G401.6 (cell line): ENCODE results near the gene BRINP3.

ENCODE experiments used
- FAIRE-seq: peaks from 2 replicates; lab custom pipeline; 2012; peaks lifted over from hg19 to GRCh38; lab: Jason Lieb, UNC

Gene BRINP3

GRCh38 chr1:190452272-190452848, 25.3 kb downstream of the BRINP3 start:
- FAIRE-seq = no peak

- FAIRE-seq = no peak
Measured at GRCh38 chr1:190444464-190444863, 33.2 kb downstream of the BRINP3 start.

- FAIRE-seq = no peak
Measured at GRCh38 chr1:190439447-190439846, 38.2 kb downstream of the BRINP3 start.

GRCh38 chr1:190436615-190437014, 41.0 kb downstream of the BRINP3 start:
- FAIRE-seq = peak; percentile 50

- no peak for FAIRE-seq
Measured at GRCh38 chr1:190429932-190430331, 47.7 kb downstream of the BRINP3 start.

GRCh38 chr1:190429141-190429540, 48.5 kb downstream of the BRINP3 start:
- no peak for FAIRE-seq

- no peak for FAIRE-seq
Measured at GRCh38 chr1:190416239-190416638, 61.4 kb downstream of the BRINP3 start.

GRCh38 chr1:190413142-190413541, 64.5 kb downstream of the BRINP3 start:
- no peak for FAIRE-seq

- no peak for FAIRE-seq
Measured at GRCh38 chr1:190403402-190403801, 74.3 kb downstream of the BRINP3 start.

GRCh38 chr1:190399233-190399632, 78.4 kb downstream of the BRINP3 start:
- FAIRE-seq = no peak

GRCh38 chr1:190391582-190391981, 86.1 kb downstream of the BRINP3 start:
- FAIRE-seq = no peak

GRCh38 chr1:190377991-190378390, 99.7 kb downstream of the BRINP3 start:
- no peak for FAIRE-seq

GRCh38 chr1:190377294-190377693, 100.4 kb downstream of the BRINP3 start:
- no peak for FAIRE-seq

- no peak for FAIRE-seq
Measured at GRCh38 chr1:190376044-190376443, 101.6 kb downstream of the BRINP3 start.

- FAIRE-seq = no peak
Measured at GRCh38 chr1:190373705-190374336, 103.8 kb downstream of the BRINP3 start.

GRCh38 chr1:190367200-190367599, 110.5 kb downstream of the BRINP3 start:
- no peak for FAIRE-seq

GRCh38 chr1:190365283-190365682, 112.4 kb downstream of the BRINP3 start:
- peak; percentile 99 for FAIRE-seq

GRCh38 chr1:190353538-190354101, 124.0 kb downstream of the BRINP3 start:
- no peak for FAIRE-seq

GRCh38 chr1:190344454-190344853, 133.2 kb downstream of the BRINP3 start:
- FAIRE-seq = no peak

GRCh38 chr1:190338829-190339228, 138.8 kb downstream of the BRINP3 start:
- no peak for FAIRE-seq

GRCh38 chr1:190328871-190329270, 148.8 kb downstream of the BRINP3 start:
- FAIRE-seq = no peak

- no peak for FAIRE-seq
Measured at GRCh38 chr1:190328361-190328760, 149.3 kb downstream of the BRINP3 start.

GRCh38 chr1:190327271-190327670, 150.4 kb downstream of the BRINP3 start:
- no peak for FAIRE-seq

- no peak for FAIRE-seq
Measured at GRCh38 chr1:190323530-190323929, 154.1 kb downstream of the BRINP3 start.
